Activated CD8-positive, alpha-beta memory T cell treated with anti-CD3 and anti-CD28 coated beads, Interleukin-2, amount 50 U/mL, for 4 hours (primary cell): ENCODE results near the gene SCARF1.

Experiments
- DNase-seq: peaks from one replicate; pipeline ENCODE4 v3.0.0-alpha.2; 2020

SCARF1 gene

DNA sequence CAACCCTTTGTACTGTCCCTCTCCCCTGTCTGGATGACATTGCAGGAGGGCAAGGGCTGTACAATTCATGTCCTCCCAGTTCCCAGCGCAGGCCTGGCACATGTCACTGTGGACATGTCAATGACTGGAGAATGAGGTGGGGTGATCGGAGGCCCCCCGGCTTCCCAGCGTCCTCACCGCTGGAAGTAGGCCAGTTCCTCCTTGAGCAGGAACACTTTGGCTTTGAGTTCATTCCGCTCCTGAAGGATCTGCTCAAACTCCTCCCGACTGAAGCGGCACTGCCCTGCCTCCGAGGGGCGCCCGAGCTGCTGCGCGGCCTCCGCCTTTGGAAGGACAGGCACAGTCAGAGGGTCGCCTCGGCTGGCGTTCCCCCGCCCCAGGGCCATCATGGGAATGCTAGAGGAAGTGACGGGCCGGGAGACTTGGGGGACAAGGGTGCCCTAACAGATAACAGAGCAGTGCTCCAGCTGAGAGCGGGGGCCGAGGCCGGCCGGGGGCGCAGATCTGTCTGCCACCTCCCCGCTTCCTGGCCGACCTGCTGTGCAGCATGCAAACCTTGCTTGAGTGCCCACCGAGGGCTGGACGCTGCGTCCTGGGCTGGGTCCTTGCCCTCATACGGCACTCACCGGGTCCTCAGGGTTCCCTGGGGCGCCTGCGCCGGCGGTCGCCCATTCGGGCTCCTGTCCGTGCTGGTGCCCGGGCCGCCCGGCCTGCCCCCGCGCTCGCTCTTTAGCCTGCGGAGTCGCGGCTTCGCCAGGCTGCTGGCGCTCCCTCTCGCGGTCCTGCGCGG is 2.8 kb upstream of the SCARF1 start:
- no peak for DNase-seq

DNA sequence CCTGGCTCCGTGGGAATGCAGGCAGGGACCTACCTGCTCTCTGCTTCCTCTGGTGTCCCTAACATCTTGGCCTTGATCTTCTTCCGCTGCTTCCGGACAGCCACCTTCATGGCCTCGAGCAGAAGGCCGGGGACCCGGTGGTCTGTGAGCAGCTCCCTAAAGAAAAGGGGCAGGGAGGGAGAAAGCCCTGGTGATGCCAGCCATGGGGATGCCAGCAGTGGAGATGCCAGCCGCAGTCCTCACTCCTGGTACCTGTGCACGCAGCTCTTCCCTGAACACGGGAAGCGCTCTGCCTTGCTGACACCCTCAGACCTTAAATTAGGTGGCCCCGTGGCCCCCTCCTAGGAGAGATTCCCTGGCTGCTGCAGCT is 2.3 kb upstream of the SCARF1 start:
- no peak for DNase-seq

DNA sequence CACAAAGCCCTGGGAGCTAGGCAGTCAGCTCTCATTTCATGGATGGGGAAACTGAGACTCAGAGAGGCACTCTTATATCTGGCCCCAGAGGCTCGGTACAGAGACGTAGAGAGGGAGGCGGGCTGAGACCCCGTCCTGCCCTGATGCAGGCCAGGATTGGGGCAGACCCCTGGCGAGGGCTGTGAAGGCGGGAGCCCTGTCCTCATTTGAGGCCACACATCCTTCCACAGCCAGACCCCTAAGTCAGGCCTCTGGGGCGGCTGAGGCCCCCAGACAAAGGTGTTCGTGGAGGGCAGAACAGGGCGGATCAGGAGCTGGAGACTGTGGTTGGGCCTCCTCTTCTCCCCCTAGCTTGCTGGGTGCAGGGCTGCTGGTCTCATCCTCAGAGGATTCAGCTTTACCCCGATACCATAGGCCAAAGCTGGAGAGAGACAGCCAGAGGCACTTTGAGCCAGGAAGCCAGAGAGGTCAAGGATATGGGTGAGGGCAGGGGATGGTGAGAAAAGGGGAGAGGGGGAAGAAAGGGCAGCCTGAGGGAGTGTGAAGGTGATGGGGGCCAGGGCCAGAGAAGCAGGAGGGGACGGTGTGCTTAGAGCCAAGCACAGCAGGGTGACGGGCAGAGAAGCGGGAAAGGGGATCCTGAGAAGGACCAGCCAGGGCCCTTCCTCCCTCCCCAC is 805 bp upstream of the SCARF1 start:
- DNase-seq = no peak

DNA sequence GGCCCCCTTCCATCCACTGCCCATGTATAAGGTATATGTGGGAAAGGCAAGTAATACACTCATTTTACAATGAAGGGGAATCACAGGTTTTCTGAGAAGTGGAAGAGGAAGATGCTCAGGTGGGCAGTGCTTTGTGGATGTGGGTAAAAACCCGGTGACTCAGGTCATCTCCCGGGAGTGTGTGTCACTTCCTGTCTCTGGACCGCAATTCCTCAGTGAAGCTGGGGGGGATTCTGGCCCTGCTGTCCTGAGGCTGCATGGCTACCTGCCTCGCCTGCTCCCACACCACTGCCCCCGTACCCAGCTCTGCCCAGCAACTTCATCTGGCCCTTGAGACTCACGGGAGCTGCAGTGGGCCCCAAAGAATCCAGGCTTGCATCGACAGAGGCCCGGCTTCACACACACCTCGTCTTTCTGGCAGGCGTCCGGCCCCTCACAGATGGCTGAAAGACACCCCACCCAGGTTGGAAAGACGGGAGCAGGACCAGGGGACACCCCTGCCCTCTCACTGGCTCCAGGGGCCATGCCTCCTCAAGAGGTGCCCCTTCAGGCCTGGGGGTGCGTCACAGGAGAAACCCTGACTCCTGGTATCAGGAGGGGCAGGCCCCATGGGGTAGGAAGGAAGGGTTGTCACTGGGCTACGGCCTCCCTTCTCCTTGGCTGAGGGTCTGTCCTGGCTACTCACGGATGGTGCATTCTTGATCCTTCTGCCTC is 882 bp downstream of the SCARF1 start:
- no peak for DNase-seq

DNA sequence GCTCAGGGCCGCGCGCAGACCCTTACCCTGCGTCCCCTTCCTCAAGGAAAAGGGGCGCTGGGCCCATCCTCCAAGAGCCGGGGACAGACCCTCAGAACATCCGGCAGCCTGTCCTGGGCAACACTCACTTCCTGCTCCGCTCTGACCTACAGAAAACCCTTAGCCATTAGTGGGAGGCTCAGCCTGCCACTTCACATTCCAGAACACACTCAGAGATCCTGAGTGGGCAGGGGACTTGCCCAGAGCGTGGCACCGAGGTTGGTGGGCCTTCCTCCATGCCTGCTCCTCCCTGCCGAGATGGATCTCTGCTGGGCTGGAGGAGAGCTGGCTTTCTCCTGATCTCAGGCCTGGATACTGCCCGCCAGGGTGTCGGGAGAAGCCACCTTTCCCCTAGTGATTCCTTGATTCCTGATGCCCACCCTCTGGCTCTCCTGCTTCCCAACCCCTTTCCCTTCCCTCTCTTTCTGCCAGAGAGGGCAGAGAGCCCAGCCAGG is 1.5 kb downstream of the SCARF1 start:
- DNase-seq = no peak

DNA sequence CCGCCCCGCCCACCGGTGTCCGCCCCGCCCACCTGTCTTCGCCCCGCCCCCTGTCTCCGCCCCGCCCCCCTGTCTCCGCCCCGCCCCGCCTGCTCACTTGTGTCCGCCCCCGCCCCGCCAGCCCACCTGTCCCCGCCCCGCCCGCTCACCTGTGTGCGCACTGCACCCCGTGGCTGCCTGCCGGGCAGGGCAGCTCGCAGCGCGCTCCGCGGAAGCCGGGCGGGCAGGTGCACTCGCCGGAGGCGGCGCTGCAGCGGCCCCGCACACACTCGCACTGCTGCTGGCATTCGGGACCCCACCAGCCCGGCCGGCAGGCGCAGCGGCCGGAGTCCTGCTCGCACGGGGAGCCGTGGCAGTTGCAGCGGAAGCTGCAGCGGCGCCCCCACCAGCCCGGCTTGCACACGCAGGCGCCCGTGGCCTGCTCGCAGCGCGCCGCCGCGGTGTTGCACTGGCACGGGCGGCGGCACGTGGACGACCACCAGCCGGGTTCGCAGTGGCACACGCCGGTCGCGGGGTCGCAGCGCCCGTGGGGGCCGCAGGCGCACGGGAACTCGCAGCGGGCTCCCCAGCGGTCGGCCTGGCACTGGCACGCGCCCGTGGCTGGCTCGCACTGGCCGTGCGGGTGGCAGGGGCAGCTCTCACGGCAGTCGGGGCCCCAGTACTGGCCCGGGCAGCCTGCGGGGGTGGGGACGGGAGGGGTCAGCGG is 2.1 kb downstream of the SCARF1 start:
- DNase-seq = peak; percentile 55

DNA sequence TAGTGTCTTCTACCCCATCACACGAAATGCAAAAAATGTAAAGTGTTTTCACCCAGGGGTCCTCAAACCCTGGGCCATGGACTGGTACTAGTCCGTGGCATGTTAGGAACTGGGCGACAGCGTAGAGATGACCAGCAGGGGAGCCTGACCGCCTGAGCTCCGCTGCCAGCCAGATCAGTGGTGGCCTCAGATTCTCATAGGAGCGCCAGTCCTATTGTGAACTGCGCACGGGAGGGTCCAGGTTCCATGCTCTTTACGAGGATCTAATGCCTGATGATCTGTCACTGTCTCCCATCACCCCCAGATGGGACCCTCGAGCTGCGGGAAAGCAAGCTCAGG is 4.5 kb downstream of the SCARF1 start:
- DNase-seq = no peak

DNA sequence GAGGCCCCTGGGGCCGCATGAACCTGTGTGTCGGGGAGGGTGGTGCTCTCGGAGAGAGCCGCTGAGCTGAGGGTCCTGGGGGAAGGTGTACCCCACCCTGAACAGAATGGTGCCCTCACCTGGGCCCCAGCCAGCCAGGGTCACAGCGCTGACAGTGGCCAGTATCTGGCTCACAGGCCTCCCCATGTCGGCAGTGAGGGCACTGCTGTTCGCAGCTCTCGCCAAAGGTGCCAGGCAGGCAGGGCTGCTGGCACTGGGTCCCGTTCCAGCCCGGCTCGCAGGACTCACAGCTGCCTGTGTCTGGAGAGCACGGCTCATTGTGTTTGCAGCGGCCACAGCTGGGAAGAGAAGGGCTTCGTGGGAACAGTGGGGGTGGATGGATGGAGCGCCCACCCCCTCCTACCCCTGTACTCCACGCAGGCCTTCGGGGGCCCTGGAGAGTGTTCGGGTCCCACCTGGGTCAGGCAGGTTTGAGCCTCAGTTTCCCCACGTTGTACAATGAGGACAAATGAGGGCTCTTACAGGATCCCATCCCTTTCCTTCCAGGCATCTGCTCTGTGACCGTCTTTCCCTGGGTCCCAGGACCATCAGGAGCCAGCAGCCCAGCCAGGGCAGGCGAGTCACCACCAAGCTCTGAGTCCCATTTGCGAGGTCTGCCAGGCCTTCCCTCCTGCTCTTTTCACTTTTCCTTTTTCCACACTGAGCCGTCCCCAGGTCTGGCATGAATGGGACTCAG is 5.0 kb downstream of the SCARF1 start:
- DNase-seq = no peak

DNA sequence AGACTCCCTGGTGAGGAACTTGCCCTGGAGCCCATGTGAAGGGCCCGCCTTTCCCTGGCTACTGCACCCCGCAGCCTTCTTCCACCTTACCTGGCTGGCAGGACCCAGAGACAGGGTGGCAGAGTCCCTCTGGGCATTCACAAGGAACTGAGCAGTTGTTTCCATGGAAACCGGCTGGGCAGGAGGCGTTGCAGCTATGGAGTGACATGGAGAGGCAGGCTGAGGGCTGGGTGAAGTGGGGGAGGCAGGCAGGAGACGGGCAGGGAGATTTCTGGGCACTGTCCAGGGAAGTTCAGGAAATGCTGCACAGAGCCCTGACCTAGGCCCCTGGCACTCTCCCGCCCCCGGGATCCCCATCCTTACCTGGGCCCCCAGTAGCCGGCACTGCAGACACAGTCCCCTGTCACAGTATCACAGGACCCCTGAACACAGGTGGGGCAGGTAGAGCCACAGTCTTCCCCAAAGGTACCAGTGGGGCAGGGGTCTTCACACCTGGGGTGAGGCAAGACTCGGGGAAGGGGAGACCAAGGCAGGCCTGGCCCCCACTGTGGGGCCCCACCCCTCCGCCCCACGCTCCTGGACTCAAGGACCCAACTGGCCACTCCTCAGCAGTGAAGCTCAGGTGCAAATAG is 5.9 kb downstream of the SCARF1 start:
- no peak for DNase-seq

DNA sequence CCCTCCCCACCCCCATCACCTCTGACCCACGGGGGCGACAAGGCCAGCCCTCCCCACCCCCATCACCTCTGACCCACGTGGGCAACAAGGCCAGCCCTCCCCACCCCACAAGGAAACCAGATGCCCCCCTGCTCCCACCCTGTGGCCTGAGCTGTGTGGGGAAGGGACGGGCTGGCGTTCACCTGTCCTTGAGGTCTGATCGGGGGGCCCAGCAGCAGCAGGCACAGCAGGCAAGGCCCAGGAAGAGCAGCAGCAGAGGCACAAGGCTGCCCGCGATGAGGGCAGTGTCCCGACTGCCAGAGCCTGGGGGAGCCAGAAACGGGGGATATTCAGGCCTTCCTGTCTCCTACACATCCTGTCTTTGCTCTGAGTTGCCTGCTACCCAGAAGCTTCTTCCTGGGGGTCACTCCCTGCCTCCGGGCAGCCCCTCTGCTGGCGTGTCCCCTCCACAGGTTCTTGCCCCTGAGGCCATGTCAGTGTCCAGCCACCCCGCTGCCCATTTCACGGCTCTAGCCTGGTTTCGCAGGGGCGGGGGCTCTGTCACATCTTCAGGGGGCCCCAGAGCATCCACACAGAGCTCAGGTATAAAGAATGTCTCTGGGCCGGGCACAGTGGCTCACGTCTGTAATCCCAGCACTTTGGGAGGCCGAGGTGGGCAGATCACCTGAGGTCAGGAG is 6.8 kb downstream of the SCARF1 start:
- DNase-seq = no peak

DNA sequence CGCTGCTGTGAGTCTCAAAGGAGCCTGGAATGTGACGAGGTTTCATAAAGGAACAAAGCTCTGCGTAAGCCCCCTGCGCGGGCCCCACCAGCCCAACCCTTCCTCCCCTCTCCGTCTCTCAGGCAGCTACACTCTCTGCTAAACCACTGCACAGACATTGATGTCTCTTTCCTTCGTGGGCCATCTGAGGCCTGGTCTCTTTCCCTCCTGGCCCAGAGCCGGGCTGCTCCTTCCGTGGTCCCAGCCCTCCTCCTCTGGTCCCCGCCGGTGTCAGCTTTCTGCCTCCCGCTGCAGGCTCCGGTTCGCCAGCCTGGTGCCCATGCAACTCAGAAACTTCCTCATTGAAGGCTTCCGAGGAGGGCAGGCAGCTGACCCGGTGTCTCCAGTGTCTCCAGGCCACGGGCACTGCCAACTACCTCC is 7.4 kb downstream of the SCARF1 start:
- DNase-seq = no peak

DNA sequence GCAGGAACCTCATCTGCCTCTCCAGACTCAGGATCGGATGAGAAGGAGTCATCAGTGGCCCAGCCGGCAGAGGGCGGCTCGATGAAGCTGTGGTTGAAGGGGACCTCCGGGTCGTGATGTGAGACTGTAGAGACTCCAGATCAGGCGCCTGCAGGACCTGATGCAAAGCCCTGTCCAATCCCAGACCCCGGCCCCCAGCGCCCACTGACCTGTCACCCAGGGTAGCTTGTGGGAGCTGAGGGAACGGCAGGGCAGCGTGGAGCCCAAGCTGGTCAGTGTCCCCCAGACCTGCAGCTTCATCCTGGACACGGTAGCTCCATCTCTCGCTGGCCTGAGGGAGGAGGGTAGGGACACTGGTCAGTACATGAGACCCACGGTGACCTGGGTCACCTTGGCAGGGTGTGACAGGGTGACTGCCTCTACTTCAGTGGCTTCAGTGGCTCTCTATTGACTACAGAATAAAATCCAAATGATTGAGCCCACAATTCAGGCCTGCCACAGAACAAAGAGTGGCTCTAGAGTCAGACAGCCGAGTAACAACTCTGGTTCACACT is 8.7 kb downstream of the SCARF1 start:
- no peak for DNase-seq

DNA sequence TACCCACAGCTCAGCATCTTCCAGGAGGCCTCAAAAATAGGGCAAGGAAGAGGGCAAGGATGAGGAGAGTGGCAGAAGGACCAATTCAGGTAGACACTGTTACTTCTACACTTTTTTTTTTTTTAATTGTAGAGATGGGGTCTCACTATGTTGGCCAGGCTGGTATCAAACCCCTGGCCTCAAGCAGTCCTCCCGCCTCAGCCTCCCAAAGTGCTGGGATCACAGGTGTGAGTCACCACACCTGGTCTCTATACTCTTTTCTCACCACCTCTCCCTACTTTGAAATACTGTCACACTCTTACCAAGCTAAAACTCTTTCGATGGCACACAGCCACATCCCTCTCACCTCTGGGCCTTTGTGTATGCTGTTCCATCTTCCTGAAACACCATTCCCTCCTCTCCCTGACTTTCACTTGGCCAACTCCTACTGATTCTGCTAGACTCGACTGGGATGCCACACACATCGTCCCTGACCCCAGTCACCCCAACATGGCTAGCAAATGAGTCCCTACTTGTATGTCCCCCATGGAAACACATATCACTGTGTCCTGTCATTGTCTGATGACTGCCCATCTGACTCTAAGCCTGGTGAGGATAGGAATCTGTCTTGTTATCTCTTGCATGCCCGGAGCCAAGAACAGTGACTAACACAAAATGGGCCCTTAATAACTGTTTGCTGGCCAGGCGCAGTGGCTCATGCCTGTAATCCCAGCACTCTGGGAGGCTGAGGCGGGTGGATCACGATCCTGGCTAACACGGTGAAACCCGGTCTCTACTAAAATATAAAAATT is 9.7 kb downstream of the SCARF1 start:
- DNase-seq = no peak

DNA sequence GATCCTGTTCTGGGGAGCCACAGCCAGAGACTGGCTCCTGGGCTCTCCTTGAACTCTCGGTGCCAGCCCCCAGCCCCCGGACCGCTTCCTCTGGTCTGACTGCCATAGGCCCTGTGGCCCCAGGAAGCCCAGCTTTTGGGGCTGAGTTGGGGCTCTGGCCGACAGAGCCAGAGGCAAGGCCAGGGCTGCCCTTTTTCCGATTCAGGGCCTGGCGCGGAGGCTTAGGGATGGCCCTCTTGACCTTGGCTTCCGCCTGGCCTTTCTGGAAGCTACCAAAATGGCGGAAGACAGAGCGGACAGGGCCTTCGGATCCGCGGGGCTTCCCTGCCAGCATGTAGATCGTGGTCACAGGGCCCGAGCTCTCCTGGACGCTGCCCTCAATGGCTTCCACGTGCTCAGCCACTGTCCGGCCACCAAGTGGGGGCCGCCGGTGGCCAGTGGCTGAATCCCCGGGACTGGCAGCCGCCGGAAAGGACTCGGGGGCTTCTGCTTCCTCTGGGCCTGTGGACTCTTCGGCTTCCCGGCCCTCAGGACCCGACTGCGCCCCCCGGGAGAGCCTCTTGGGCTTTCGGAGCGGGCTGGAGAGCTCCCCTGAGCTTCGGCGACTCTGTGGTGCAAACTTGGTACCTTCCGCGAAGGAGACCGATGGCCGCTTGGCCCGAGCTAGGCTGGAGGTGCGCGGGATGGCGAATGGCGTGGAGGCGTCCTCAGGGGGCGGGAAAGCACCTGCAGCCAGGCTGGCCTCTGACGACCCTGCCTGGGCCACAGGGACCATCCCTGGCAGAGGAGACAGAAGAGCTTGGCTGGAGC is 10.5 kb downstream of the SCARF1 start:
- no peak for DNase-seq

DNA sequence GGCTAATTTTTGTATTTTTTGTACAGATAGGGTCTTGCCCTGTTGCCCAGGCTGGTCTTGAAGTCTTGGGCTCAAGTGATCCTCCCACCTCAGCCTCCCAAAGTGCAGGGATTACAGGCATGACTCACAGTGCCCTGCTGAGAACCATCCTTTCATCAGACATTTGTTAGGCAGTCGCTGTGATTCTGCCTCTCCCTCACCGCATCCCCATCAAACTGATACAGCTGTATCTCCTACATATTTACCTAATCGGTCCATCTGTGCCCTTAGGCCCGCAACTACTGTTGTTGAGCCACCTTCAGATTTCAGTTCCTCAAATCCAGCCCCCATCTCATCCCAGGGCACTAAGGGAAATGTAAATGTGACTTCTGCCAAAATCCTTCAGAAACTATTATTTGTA is 14.9 kb downstream of the SCARF1 start:
- no peak for DNase-seq

DNA sequence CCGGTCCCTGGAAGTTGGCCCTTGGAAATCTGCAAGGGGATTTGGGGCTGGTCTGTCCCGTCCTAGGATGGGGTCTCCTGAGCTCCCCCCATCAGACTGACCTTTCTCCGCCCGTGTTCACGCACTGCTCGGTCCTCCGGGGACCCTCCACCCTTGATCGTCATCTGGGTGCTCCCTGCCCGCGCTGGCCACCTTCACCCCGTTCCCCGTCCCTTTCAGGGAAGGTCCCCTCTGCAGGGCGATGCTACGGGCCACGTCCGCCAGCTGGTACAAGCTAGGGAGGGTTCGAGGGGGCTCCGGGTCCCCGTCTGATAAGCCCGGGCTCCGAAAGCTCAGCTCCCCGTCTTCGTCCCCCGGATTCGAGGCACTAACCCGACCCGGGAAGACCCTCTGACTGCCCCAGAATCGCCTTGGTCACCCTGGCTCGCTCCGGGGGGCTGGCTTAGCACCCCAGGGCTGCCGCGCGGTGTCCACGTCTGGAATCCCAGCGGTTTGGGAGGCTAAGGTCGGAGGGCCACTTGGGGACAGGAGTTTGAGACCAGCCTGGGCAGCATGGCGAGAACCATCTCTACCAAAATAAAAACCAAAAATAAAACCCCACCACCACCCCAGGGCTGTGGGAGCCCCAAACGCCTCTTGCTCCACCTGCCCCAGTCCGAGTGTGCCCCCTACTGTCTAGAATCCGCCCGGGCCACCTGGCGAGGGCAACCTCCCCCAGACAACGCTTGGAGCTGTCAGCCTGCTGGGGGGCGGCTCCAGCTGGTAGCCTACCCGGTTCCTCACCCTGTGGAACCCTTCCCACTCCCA is 15.8 kb downstream of the SCARF1 start:
- DNase-seq = peak; percentile 74

DNA sequence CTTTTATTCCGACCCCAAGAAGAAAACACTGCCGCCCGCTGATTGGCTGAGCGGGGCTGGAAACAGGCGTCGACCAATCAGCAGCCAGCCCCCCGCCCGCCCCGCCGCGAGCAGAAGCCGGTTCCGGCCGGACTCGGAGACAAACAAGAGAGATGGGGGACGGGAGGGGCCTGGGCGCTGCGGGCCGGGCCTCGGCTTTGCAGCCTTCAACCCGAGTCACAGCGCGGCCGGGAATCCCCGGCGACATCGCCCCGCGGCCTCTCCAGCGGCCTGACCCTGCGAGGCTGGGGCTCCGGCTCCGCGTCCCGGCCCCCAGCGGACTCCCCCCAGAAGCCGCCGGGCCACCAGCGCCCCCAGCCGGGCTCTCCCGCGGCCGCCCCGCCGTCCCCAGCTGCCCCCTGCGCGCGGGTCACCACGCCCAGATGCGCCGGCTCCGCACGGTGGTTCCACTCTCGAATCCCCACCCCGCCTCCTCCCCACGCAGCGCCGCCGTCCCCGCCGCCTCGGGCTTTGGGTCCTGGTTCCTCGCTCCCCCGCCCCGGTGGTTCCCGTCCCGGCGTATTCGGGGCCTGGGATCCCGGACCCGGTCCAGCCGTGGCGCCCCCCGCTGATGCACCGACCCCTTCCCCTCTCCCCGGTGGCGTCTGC is 16.6 kb downstream of the SCARF1 start:
- peak; percentile 88 for DNase-seq
